Small intestine (tissue), 7 donors: ENCODE measurements around the gene CHSY1. TPM values are rescaled to one million over a fixed set of nuclear protein-coding genes. Genes with fewer than 3 reads are reported as not detected.

Experiments
- DNase-seq, 2 donors: peaks; one replicate each; pipeline versions ENCODE4 v3.0.0 to v3.0.0-alpha.2; 2013
- FAIRE-seq: peaks from 2 replicates; lab custom pipeline; 2012; peaks lifted over from hg19 to GRCh38; lab: Jason Lieb, UNC
- H3K27ac ChIP-seq, 3 donors: one replicate each; pipeline ENCODE4 v1.5.1; 2013; ENCODE audit warnings: low read length in 2 of 3, mild to moderate bottlenecking in 2 of 3, control low read depth in 1 of 3, inconsistent platforms in 1 of 3, low read depth in 1 of 3, moderate library complexity in 1 of 3
- H3K27me3 ChIP-seq, 3 donors: one replicate each; pipeline ENCODE4 v1.6.1; 2013; ENCODE audit warnings: low read length in 3 of 3, inconsistent platforms in 1 of 3; ENCODE audit not compliant: control insufficient read depth in 3 of 3, insufficient read depth in 3 of 3
- H3K36me3 ChIP-seq, 3 donors: one replicate each; pipeline ENCODE4 v1.6.1; 2013; ENCODE audit warnings: low read length in 3 of 3, inconsistent platforms in 1 of 3, low read depth in 1 of 3, mild to moderate bottlenecking in 1 of 3, moderate library complexity in 1 of 3; ENCODE audit not compliant: control insufficient read depth in 3 of 3, insufficient read depth in 2 of 3
- H3K4me1 ChIP-seq, 3 donors: one replicate each; pipeline ENCODE4 v1.6.1; 2013; ENCODE audit warnings: low read length in 2 of 3, inconsistent platforms in 1 of 3, low read depth in 1 of 3, mild to moderate bottlenecking in 1 of 3, moderate library complexity in 1 of 3; ENCODE audit not compliant: control insufficient read depth in 3 of 3, insufficient read depth in 2 of 3
- H3K4me3 ChIP-seq, 3 donors: one replicate each; pipeline ENCODE4 v1.5.1; 2013; ENCODE audit warnings: low read length in 3 of 3, control low read depth in 1 of 3, inconsistent platforms in 1 of 3, low read depth in 1 of 3, mild to moderate bottlenecking in 1 of 3, moderate library complexity in 1 of 3
- H3K9me3 ChIP-seq, 2 donors: one replicate each; pipeline ENCODE4 v1.6.1; 2013; ENCODE audit warnings: low read depth in 1 of 2, low read length in 1 of 2; ENCODE audit not compliant: control insufficient read depth in 2 of 2, insufficient read depth in 1 of 2
- WGBS, 3 donors: extraction: QIAGEN DNeasy Blood & Tissue Kit; methylation state at CpG; one replicate each; pipeline ENCODE4 v1.1.7; 2013; 5-methylcytosine and 5-hydroxymethylcytosine counted together
- polyA plus RNA-seq, 4 donors: library from polyadenylated mRNA; stranded (reverse) in 3 of 4; unstranded in 1 of 4; fragments of 200-250 nt in 3 of 4; fragments of 120-200 nt in 1 of 4; gene quantifications; one replicate each; pipeline versions ENCODE4 v1.2.1 to v1.2.3, GENCODE V29; 2013
- donor health status: healthy with polysubstance abuse.
- donor health status: control.
- donor health status: control.
- donor health status: Bipolar disorder and iron deficiency.
- donor health status: healthy.

Gene CHSY1
- polyA plus RNA-seq, 4 donors: 1.6 to 13.1 (median 6.0) TPM

- Histone ChIP-seq H3K9me3 (no peaks in the 10 kb centered on the region), H3K36me3 (peaks cover 0 to 8% (median 0%) of the 10 kb centered on the region in 3 donors), H3K27me3 (no peaks in the 10 kb centered on the region), H3K27ac (no peak overlapping the region), H3K4me3 (no peak overlapping the region), H3K4me1 (peaks cover 0 to 2% (median 0%) of the 10 kb centered on the region in 3 donors)
- 86 to 93% (median 89%) methylated on average over 5 of the region's 5 CpGs for WGBS, 3 donors
- no peak for DNase-seq
- no peak for FAIRE-seq
Observed at GRCh38 chr15:101209285-101209845, 42.5 kb downstream of the CHSY1 start.

- no peak for FAIRE-seq
- Histone ChIP-seq H3K27ac (no peak overlapping the region), H3K9me3 (no peaks in the 10 kb centered on the region), H3K36me3 (peaks cover 0 to 4% (median 0%) of the 10 kb centered on the region in 3 donors), H3K4me3 (no peak overlapping the region), H3K4me1 (peaks cover 0 to 2% (median 0%) of the 10 kb centered on the region in 3 donors), H3K27me3 (no peaks in the 10 kb centered on the region)
- no peak for DNase-seq
- WGBS, 3 donors: 86 to 96% (median 96%) methylated on average over 5 of the region's 5 CpGs
Observed at GRCh38 chr15:101207867-101208288, 44.0 kb downstream of the CHSY1 start.

- no peak for FAIRE-seq
- Histone ChIP-seq H3K27me3 (no peaks in the 10 kb centered on the region), H3K4me3 (no peak overlapping the region), H3K9me3 (no peaks in the 10 kb centered on the region), H3K27ac (peak overlapping the region in 1 of 3 donors; percentile 4), H3K4me1 (peaks cover 0 to 8% (median 0%) of the 10 kb centered on the region in 3 donors), H3K36me3 (peaks cover 0 to 4% (median 0%) of the 10 kb centered on the region in 3 donors)
- no peak for DNase-seq
- WGBS, 3 donors: 68 to 90% (median 77%) methylated on average over 12 of the region's 12 CpGs
Observed at GRCh38 chr15:101206176-101206591, 45.7 kb downstream of the CHSY1 start.

GRCh38 chr15:101204739-101205535 is 46.9 kb downstream of the CHSY1 start:
- 78 to 93% (median 79%) methylated on average over 5 of the region's 5 CpGs for WGBS, 3 donors
- no peak for FAIRE-seq
- H3K4me3 ChIP-seq: no peak overlapping the region
- DNase-seq: no peak
- H3K9me3 ChIP-seq: no peaks in the 10 kb centered on the region
- H3K4me1 ChIP-seq: peaks cover 0 to 12% (median 0%) of the 10 kb centered on the region in 3 donors
- no peaks in the 10 kb centered on the region for H3K27me3 ChIP-seq
- no peak overlapping the region for H3K27ac ChIP-seq
- H3K36me3 ChIP-seq: peaks cover 0 to 4% (median 0%) of the 10 kb centered on the region in 3 donors

GRCh38 chr15:101203607-101204189 is 48.1 kb downstream of the CHSY1 start:
- FAIRE-seq: no peak
- no peak overlapping the region for H3K27ac ChIP-seq
- WGBS, 3 donors: 72 to 78% (median 74%) methylated on average over 7 of the region's 7 CpGs
- peaks cover 0 to 4% (median 0%) of the 10 kb centered on the region in 3 donors for H3K36me3 ChIP-seq
- no peak overlapping the region for H3K4me3 ChIP-seq
- peaks cover 0 to 12% (median 0%) of the 10 kb centered on the region in 3 donors for H3K4me1 ChIP-seq
- DNase-seq: no peak
- no peaks in the 10 kb centered on the region for H3K27me3 ChIP-seq
- no peaks in the 10 kb centered on the region for H3K9me3 ChIP-seq

- Histone ChIP-seq H3K9me3 (no peaks in the 10 kb centered on the region), H3K27ac (no peak overlapping the region), H3K4me1 (peaks cover 0 to 12% (median 0%) of the 10 kb centered on the region in 3 donors), H3K27me3 (no peaks in the 10 kb centered on the region), H3K36me3 (peaks cover 0 to 4% (median 0%) of the 10 kb centered on the region in 3 donors), H3K4me3 (no peak overlapping the region)
- 66 to 80% (median 70%) methylated on average over 4 of the region's 4 CpGs for WGBS, 3 donors
- no peak for DNase-seq
- no peak for FAIRE-seq
Observed at GRCh38 chr15:101203029-101203573, 48.7 kb downstream of the CHSY1 start.

GRCh38 chr15:101201411-101202174 is 50.3 kb downstream of the CHSY1 start:
- WGBS, 3 donors: 50 to 73% (median 68%) methylated on average over 5 of the region's 5 CpGs
- Histone ChIP-seq H3K27me3 (no peaks in the 10 kb centered on the region), H3K36me3 (peaks cover 0 to 4% (median 0%) of the 10 kb centered on the region in 3 donors), H3K4me1 (peaks cover 0 to 12% (median 0%) of the 10 kb centered on the region in 3 donors), H3K9me3 (no peaks in the 10 kb centered on the region), H3K27ac (peak overlapping the region in 1 of 3 donors; percentile 79), H3K4me3 (no peak overlapping the region)
- no peak for FAIRE-seq
- DNase-seq: peak in 1 of 2 donors; percentile 33
